OCI-LY7 (cell line): Measurements from ENCODE around the gene AFF3.
"Not testable (repeated sequence)": the region's sequence is repeated elsewhere in the genome, so short reads cannot be mapped to it uniquely, and the experiment has no call there.

Source experiments
- CTCF ChIP-seq: fragments of 200-600 bp; sonication (generic); conservative IDR thresholded peaks from 2 replicates; pipeline ENCODE4 v1.5.1; 2014; ENCODE audit warnings: mild to moderate bottlenecking, antibody characterized with exemption, low read length, moderate library complexity, mixed read lengths
- EZH2phosphoT487 ChIP-seq: fragments of 200-600 bp; sonication (generic); IDR thresholded peaks from 2 replicates; pipeline ENCODE4 v1.6.1; 2018; ENCODE audit warnings: low read depth, borderline replicate concordance, mild to moderate bottlenecking, mixed run types, antibody characterized with exemption, low read length, moderate library complexity, mixed read lengths

GRCh38 chr2:100095845-100096244 is 46.5 kb downstream of the AFF3 start:
- not testable (repeated sequence) for TF ChIP-seq CTCF, EZH2phosphoT487
